Measurements from ENCODE around the gene ARL2. TPM values are rescaled to one million over a fixed set of nuclear protein-coding genes. Genes with fewer than 3 reads are reported as not detected.

Gene ARL2
- total RNA-seq, 4 donors from 2014 or later = 150 to 268 (median 170) TPM

- Histone ChIP-seq H3K4me3 (no peak overlapping the region), H3K4me1 (no peaks in the 10 kb centered on the region), H3K9me3 (no peaks in the 10 kb centered on the region), H3K36me3 (no peaks in the 10 kb centered on the region), H3K27ac (no peak overlapping the region), H3K27me3 (no peaks in the 10 kb centered on the region)
- DNase-seq = no peak
- ATAC-seq = no peak
- in situ Hi-C loops (cut with MboI; ENCODE audit: low sequenced_read_pairs in 4 of 4) (no loop called here), intact Hi-C loops (cut with DNase I; ENCODE audit: low total_unique reads) (no loop called here)
- TF ChIP-seq CTCF (IDR thresholded peaks at IDR 0.05 in 4 of 5, conservative IDR thresholded peaks at IDR 0.05 in 1 of 5) (no peak), POLR2A (IDR thresholded peaks at IDR 0.05) (no peak)
These were observed 37.5 kb downstream of the ARL2 start for GRCh38 chr11:65051398-65051858.

- TF ChIP-seq POLR2A (IDR thresholded peaks at IDR 0.05) (no peak), CTCF (IDR thresholded peaks at IDR 0.05 in 4 of 5, conservative IDR thresholded peaks at IDR 0.05 in 1 of 5) (no peak)
- ATAC-seq (no peak), DNase-seq (no peak)
- H3K4me3 ChIP-seq = no peak overlapping the region
- H3K4me1 ChIP-seq = no peaks in the 10 kb centered on the region
- no peaks in the 10 kb centered on the region for H3K36me3 ChIP-seq
- intact Hi-C loops (cut with DNase I; ENCODE audit: low total_unique reads) = no loop called here
- H3K9me3 ChIP-seq = no peaks in the 10 kb centered on the region
- in situ Hi-C loops (cut with MboI; ENCODE audit: low sequenced_read_pairs in 4 of 4) = no loop called here
- H3K27ac ChIP-seq = no peak overlapping the region
- H3K27me3 ChIP-seq = no peaks in the 10 kb centered on the region
These were observed 40.0 kb downstream of the ARL2 start for GRCh38 chr11:65053827-65054508.

- Histone ChIP-seq H3K27ac (no peak overlapping the region), H3K9me3 (no peaks in the 10 kb centered on the region), H3K4me3 (no peak overlapping the region), H3K27me3 (no peaks in the 10 kb centered on the region), H3K4me1 (no peaks in the 10 kb centered on the region), H3K36me3 (no peaks in the 10 kb centered on the region)
- DNase-seq = no peak
- intact Hi-C loops (cut with DNase I; ENCODE audit: low total_unique reads) (no loop called here), in situ Hi-C loops (cut with MboI; ENCODE audit: low sequenced_read_pairs in 4 of 4) (no loop called here)
- no peak for ATAC-seq
- TF ChIP-seq CTCF (IDR thresholded peaks at IDR 0.05 in 4 of 5, conservative IDR thresholded peaks at IDR 0.05 in 1 of 5) (no peak), POLR2A (IDR thresholded peaks at IDR 0.05) (no peak)
These were observed 41.6 kb downstream of the ARL2 start for GRCh38 chr11:65055538-65055937.

- TF ChIP-seq POLR2A (IDR thresholded peaks at IDR 0.05) = no peak
- TF ChIP-seq CTCF (IDR thresholded peaks at IDR 0.05 in 4 of 5, conservative IDR thresholded peaks at IDR 0.05 in 1 of 5) = no peak
- Histone ChIP-seq H3K36me3 (no peaks in the 10 kb centered on the region), H3K4me3 (no peak overlapping the region), H3K4me1 (no peaks in the 10 kb centered on the region), H3K27ac (no peak overlapping the region), H3K9me3 (no peaks in the 10 kb centered on the region), H3K27me3 (no peaks in the 10 kb centered on the region)
- DNase-seq (no peak), ATAC-seq (no peak)
- intact Hi-C loops (cut with DNase I; ENCODE audit: low total_unique reads) (loop anchor here (2.0 kb wide), 1 partner anchor 36 kb away; no protein-coding TSS in a partner anchor), in situ Hi-C loops (cut with MboI; ENCODE audit: low sequenced_read_pairs in 4 of 4) (no loop called here)
These were observed 43.0 kb downstream of the ARL2 start for GRCh38 chr11:65056999-65057398.
